GM18511 (cell line): ENCODE data around the gene ZMYND8.
A peak's percentile ranks its signal among the peaks of the same experiment; 100 is the strongest.
"Not testable (repeated sequence)": the region's sequence is repeated elsewhere in the genome, so short reads cannot be mapped to it uniquely, and the experiment has no call there.

Experiments used
- ATAC-seq: cut with Tn5 transposase; IDR thresholded peaks from one replicate; pipeline ENCODE4 v1.9.1; 2021; ENCODE audit warnings: mild to moderate bottlenecking, moderate library complexity; ENCODE audit not compliant: unreplicated experiment

The ZMYND8 gene

DNA sequence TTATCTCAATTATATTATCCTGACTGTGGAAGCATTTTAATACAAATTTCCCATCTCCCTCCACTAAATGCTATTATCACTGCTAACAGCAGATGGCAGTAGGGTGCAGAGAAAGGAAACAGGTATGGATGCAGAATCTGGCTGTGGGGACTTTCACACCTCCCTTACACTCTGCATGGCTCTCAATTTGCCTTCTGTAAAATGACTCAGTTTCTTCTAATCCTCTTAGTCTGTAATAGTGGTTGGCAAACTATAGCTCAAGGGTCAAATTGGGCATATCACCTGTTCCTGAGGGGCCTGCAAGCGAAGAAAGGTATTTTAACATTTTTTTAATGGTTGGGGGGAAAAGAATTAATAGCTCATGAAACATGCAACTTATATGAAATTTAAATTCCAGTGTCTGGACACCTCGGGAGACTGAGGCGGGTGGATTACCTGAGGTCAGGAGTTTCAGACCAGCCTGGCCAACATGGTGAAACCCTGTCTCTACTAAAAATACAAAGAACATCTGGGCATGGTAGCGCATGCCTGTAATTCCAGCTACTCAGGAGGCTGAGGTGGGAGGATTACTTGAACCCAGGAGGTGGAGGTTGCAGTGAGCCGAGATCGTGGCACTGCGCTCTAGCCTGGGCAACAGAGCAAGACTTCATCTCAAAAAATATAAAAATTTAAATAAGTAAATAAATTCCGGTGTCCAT, 83.5 kb downstream of the ZMYND8 start:
- ATAC-seq, result no peak

DNA sequence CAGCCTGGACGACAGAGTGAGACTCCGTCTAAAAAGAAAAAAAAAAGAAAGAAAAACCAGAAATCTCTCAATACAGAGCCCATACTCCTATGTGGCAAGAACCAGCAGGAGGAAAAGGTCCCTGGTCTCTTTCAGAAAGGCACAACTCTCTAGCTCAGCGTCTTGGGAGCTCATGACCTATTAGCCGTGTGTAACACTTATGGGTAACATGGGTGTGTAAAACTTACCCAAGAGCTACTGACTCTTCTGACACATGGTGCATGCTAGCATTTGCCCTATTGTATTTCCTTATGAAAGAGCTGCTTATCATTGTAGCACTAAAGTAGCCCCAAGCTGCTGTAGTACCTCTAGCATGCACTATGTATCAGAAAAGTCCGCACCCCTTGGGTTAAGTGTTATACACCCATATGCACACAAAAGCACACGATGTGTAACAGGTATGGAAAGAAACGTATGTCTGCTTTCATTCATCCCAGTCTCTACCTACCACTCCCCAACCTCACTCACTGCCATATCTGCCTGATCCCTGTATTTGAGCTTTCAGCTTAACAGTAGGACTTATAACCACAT, 85.4 kb downstream of the ZMYND8 start:
- no peak for ATAC-seq

DNA sequence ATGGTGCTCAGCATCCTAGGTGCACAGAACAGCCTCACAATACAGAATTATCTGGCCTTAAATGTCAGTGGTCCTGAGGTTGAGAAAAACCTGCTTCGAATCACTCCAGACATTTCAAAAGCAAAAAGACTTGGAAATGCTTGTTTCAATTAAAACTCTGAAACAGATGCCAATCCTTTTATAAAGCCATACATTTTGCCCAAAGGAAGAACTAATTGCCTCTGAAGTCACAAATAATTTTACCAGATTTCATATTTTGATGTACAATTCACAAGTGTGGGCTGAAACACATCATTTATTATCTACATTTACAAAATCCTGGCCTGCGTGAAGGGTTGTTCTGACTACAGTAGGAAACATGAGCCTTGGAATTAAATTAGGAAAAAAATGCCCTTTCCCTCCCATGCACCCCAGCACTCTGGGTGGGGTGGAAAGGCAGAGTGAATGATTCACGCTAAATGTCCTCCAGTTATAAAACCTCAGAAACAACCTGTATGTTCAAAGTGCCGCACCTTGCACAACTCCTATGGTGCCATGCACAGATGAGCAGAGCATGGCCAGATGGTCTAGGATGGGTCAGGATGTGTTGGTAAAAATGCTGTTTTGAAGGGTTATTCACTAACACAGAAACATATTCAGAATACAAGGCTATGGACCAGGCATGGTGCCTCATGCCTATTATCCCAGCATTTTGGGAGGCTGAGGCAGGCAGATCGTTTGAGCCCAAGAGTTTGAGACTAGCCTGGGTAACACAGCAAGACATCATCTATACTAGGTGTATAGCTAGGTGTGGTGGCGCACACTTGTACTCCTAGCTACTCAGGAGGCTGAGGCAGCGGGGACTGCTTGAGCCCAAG, 87.0 kb downstream of the ZMYND8 start:
- no peak for ATAC-seq

DNA sequence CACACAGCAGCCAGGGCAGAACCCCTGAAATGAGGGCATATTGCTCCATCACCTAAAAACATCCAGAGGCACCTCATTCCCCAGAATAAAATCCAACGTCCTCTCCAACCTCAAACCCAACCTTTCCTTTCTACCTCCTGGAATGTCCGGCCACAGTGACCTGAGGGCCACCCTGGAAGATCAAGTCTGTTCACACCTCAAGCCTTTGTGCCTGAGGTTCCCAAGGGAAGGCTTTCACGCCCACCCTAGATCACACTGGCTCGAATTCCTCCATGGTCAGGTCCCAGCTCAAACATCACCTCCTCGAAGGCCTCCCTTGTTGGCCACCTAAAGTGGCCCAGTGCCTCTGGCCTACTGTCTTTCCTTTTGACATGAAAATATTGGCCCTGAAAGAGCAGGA, 88.9 kb downstream of the ZMYND8 start:
- no peak for ATAC-seq

DNA sequence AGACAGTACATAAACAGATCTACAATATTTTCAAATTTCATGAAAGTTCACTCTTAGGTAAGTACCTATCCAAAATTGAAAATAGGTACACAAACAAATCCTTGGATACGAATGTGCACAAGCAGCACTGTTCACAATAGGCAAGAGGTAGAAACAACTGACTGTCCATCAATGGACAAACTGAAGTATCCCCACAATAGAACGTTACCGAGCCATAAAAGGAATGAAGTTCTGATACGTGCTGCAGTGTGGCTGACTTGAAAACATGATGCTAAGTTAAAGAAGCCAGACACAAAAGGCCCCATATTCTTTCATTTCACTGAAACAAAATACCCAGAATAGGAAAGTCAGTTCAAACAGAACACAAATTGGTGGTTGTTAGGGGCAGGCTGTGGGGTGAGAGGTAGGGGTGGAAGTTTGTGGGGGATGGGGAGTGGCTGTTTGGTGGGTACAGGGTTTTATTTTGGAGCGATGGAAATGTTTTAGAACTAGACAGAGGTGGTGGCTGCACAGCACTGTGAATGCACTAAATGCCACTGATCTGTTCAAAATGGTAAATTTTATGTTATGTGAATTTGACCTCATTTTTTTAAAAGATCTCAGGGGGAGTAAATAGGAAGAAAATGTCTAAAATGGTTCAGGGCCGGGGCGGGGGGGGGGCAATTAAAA, 89.5 kb downstream of the ZMYND8 start:
- no peak for ATAC-seq

DNA sequence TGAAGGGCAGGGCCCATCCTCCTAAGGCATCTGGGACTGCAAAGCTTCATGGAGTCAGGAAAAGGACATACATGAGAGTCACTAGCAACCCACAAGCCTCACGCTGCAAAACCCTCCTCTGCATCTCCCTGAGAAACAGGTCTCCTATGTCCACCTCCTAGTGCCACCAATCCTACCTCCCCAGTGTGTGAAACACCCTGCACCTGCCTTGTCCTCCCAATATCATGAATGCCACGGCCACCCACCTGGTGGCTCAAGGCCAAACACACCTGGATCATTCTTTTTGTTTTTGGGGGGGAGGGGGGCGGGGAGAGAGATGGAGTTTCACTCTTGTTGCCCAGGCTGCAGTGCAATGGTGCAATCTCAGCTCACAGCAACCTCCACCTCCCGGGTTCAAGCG, 90.5 kb downstream of the ZMYND8 start:
- no peak for ATAC-seq

DNA sequence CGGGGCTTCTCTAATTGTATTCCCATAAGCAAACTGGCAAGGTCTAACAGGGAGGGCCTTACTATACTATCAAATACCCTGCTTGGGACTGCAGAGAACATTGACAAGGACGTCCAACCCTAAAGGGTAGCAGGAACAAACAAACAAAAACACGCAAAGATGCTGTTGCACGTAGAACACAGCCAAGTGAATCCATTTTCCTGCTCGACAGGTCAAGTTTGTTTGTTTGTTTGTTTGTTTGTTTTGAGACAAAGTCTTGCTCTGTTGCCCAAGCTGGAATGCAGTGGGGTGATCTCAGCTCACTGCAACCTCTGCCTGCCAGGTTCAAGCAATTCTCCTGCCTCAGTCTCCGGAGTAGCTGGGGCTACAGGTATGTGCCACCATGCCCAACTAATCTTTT, 91.3 kb downstream of the ZMYND8 start:
- no peak for ATAC-seq

DNA sequence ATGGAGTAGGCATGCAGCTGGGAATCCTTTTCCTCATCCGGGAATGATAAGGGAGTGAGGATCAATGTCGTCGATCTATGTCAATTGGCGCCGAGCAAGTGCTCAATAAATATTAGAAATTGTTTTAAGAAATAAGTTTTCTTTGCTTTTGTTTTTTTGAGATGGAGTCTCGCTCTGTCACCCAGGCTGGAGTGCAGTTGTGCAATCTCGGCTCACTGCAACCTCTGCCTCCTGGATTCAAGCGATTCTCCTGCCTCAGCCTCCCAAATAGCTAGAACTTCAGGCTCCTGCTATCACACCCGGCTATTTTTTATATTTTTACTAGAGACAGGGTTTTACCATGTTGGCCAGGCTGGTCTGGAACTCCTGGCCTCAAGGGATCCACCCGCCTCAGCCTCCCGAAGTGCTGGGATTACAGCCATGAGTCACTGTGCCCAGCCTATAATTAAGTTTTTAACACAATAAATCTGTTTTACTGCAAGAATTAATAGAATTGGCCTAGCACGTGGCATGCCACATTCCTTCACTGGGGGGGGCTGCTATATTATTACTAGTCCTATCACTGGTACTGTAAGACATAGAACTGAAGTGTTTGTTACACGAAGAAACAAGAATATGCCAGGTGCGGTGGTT, 92.2 kb downstream of the ZMYND8 start:
- ATAC-seq, result not testable (repeated sequence)

DNA sequence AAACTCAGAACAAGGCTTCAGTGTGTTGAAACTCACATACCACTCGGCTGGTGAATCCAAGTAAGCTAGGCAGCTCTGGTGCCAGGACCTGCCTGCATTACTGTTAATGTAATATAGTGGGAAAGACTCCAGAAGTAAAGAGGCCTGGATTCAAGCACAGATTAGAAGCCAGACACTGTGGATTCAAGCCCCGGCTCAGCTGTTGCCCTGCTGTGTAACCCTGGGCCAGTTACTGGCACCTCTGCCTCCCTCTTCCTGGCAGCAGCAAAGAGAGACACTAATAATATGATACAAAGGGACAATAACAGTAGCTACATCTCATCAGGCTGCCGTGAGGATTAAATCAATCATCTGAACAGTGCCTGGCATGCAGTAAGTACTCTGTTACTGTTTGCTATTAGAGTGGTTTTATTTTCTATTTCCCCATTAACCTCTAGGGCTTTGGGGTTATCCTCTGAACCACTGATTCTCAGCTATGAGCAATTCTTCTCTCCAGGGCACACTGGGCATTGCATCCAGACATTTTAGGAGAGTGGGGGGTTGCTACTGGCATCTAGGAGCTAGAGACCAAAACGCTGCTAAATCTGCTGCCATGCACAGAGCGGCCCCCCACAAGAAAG, 92.9 kb downstream of the ZMYND8 start:
- no peak for ATAC-seq

DNA sequence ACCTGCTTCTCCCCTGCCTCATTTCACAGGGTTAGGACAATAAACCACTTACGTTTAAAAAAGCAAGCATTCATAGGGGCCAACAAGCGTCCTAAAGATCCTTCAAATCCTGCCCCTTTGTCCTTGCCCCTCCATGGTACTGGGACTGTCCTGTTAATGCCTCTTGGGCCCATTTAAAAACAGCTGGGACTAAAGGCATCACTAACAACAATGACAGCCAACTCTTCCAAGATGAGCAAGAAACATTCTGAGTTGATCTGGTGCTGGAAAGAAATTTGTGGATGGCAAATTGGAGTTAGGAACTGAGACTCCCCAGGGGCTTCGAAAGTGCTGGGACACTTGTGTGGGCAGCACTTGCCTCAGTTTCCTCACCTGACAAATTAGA, 93.4 kb downstream of the ZMYND8 start:
- ATAC-seq, result no peak

DNA sequence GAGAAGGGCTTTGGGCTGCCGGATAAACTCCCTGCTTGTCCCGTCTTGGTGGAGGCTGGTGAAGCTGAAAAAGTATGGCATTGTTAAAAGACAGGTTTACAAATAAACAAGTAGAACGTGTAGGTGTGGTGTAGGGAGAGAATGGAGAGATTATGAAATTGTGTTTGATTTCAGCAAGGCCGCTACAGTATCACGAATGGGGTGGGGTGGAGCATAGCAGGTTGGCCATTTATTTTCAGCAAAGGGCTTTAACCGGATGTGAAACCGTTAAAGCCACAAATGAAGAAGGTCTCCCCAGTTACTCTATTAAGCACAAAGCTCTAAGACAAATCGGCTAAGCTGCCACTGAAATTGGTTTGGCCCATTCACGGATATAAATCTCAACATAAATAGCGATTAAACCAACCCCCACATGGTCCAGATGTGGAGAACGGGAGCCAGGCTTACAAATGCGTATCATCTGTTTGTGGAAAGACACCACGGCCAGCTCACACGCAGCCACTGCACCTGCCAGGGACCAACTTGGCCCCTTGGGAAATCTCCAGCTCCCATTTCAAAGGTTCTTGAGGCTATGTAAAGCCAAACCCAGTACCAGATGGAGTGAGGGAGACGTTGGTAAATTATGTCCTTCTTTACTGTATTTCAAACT, 94.0 kb downstream of the ZMYND8 start:
- peak; percentile 67 for ATAC-seq

DNA sequence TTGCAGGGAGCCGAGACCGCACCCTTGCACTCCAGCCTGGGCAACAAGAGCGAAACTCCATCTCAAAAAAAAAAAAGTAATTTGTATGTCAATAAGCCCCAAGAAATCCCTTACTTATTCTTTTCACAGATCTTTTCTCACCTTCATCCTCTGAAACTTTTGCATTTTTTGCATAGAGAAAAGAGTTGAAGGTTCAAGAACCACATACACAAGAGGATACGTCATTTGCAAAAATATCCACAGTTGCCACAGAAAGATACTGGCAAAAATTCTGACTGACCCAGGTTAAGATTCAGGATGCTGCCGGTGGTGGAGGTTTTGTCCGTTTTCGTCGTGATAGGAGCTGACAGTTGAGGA, 94.5 kb downstream of the ZMYND8 start:
- ATAC-seq, result peak; percentile 18

DNA sequence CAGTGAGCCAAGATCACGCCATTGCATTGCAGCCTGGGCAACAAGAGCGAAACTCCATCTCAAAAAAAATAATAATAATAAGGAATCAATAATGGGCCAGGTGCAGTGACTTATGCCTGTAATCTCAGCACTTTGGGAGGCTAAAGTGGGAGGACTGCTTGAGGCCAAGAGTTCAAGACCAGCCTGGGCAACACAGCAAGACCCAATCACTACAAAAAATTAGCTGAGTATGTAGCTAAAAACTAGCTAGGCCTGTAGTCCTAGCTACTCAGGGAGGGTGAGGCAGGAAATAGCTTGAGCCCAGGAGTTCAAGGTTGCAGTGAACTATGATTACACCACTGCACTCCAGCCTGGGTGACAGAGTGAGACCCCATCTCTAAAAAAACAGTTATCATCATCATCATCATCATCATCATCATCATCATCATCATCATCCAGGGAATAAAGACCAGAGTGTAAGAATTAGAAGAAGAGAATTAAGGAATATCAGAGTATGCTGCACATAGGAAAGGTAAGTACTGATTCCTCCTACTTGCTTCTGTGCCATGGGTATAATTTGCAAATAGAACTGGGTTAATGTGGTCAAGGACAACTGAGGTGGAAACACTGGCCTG, 95.2 kb downstream of the ZMYND8 start:
- not testable (repeated sequence) for ATAC-seq

DNA sequence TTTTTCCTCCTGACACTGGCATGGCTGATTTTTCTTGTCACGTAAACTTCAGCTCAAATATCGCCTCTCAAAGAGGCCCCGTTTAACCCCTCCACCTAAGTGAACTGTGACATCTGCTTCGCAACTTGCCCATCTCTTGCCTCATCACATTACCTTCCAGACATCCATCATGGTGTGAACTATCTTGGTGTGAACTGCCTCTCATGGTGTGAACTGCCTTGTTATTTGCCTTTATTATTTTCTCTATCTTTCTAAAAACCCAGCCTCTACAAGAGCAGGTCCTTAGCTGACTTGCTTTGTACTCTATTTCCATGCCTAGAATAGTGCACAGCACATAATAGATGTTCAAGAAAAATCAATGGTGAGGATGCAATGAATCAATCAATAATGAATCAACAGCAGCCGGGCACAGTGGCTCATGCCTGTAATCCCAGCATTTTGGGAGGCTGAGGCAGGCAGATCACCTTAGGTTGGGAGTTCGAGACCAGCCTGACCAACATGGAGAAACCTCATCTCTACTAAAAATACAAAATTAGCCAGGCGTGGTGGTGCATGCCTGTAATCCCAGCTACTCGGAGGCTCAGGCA, 95.9 kb downstream of the ZMYND8 start:
- ATAC-seq, result not testable (repeated sequence)

DNA sequence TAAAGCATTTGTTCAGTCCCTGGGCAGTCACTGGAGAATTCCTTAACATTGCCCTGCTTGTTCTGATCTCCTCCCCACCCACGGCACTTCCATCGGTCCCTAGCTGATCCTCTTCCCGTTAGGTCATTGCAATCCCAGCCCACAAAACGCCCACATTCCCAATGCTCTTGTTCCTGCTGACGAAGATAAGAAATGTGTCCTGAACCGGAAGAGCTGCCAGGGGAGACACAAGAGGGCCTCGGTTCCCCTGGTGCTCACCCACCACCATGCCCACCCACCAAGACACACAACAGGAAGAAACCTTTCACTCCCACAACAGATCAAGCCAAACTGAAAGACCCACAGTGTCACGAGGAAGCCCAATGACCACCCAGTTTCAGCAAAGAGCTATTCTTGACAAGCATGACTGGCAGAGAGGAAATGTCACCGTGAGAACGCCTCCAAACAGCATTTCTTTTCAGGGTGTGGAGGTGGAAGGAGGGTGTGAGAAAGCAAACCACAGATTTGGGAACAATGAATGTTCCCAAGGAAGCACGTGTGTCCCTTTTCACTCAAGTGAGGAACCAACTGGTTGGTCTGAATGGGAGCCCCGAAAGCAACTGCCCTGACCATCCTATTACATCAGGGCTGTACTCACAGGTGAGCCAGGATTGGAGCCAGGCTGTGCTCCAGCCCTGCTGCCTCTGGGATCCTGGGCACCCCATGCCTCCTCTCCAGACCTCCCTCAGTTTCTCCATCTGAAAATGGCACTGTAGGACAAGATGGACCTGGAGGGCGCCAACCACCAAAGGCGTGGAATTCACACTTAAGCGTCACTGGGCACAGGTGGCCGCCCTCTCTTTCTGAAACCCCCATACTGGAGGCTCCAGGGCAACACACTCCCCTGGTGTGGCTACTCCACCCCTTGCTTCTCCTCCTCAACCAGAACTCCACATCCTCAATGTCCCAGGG, 97.5 kb downstream of the ZMYND8 start:
- peak; percentile 53 for ATAC-seq

DNA sequence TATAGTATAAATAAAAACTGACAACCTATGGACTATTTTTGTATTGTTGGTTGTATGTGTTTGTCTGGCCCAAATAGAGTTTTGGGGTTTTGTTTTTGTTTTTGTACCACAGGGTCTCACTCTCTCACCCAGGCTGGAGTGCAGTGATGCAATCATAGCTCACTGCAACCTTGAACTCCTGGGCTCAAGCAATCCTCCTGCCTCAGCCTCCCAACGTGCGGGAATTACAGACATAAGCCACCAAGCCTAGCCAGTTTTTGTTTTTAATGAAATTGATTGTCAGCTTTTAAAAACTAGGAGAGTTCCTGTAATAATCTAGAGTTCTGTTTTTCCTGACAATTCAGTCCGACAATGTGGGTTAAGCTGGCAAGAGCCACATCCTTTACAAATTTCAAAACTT, 98.7 kb downstream of the ZMYND8 start:
- ATAC-seq, result no peak

DNA sequence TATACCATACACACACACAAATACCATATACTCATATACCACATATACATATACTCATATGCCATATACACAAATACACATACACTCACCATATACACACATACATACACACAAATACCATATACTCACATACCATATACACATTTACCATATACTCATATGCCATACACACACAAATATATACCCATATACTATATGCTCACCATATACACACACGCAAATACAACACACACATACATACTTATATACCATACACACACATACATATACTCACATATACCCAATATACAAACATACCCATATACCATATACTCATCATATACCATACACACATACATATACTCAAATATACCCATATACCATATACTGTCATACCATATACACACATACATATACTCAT, 99.2 kb downstream of the ZMYND8 start:
- ATAC-seq, result no peak

DNA sequence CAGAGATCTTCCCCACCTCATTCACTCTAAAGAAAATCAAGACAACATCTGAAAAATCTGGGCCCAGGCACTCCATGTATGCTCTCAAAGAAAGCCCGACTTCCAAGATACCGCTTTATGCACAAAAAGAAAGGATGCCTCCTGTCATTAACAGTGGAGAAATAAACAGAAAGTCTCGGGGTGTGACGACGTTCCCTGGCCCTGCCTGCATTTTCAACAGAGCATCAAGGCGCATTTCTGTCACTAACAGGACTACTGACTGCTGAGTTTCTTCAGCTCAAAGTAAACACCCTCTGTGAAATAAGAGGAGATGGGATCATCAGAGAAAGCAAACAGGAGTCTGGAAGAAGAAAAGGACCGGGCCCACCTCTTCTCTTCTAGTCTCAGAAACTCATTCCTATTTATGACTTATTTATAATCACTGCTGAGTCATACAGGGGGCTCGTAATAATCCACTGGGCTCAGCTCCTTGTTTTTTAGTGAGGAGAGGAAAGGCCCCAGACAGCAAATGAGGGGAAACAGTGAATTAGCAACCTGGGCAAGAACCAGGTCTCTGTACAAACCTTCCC, 99.7 kb downstream of the ZMYND8 start:
- no peak for ATAC-seq
